Esophagus (tissue), 2 donors: ENCODE measurements around the gene SPSB4. TPM values are rescaled to one million over a fixed set of nuclear protein-coding genes. Genes with fewer than 3 reads are reported as not detected.
"Not testable (repeated sequence)": the region's sequence is repeated elsewhere in the genome, so short reads cannot be mapped to it uniquely, and the experiment has no call there.

Source experiments
- H3K27ac ChIP-seq, 2 donors: one replicate each; pipeline ENCODE4 v1.5.1; 2013; ENCODE audit warnings: low read depth in 2 of 2, mild to moderate bottlenecking in 2 of 2, inconsistent platforms in 1 of 2, low read length in 1 of 2, moderate library complexity in 1 of 2
- H3K27me3 ChIP-seq, 2 donors: one replicate each; pipeline ENCODE4 v1.6.1; 2013; ENCODE audit warnings: low read length in 2 of 2, control low read depth in 1 of 2, mild to moderate bottlenecking in 1 of 2; ENCODE audit not compliant: insufficient read depth in 2 of 2, control insufficient read depth in 1 of 2
- H3K36me3 ChIP-seq, 2 donors: one replicate each; pipeline ENCODE4 v1.6.1; 2013; ENCODE audit warnings: low read length in 1 of 2; ENCODE audit not compliant: control insufficient read depth in 2 of 2, insufficient read depth in 2 of 2
- H3K4me1 ChIP-seq, 2 donors: one replicate each; pipeline ENCODE4 v1.6.1; 2013; ENCODE audit warnings: low read length in 1 of 2; ENCODE audit not compliant: control insufficient read depth in 2 of 2, insufficient read depth in 2 of 2
- H3K4me3 ChIP-seq, 2 donors: one replicate each; pipeline ENCODE4 v1.5.1; 2013; ENCODE audit warnings: low read length in 2 of 2, mild to moderate bottlenecking in 2 of 2, low read depth in 1 of 2, moderate library complexity in 1 of 2
- H3K9me3 ChIP-seq, 2 donors: one replicate each; pipeline ENCODE4 v1.6.1; 2013; ENCODE audit warnings: mild to moderate bottlenecking in 2 of 2, low read depth in 1 of 2, low read length in 1 of 2, moderate library complexity in 1 of 2; ENCODE audit not compliant: control insufficient read depth in 2 of 2, insufficient read depth in 1 of 2
- WGBS, 2 donors: extraction: QIAGEN DNeasy Blood & Tissue Kit; methylation state at CpG; one replicate each; pipeline ENCODE4 v1.1.7; 2013; 5-methylcytosine and 5-hydroxymethylcytosine counted together
- polyA plus RNA-seq, 2 donors: library from polyadenylated mRNA; stranded (reverse); fragments of 200-250 nt; gene quantifications; one replicate each; pipeline ENCODE4 v1.2.3, GENCODE V29; 2013
- donor health status: healthy with polysubstance abuse.
- donor health status: Bipolar disorder and iron deficiency.

Gene SPSB4
- polyA plus RNA-seq, 2 donors: 0.04 TPM; not detected in 1

DNA sequence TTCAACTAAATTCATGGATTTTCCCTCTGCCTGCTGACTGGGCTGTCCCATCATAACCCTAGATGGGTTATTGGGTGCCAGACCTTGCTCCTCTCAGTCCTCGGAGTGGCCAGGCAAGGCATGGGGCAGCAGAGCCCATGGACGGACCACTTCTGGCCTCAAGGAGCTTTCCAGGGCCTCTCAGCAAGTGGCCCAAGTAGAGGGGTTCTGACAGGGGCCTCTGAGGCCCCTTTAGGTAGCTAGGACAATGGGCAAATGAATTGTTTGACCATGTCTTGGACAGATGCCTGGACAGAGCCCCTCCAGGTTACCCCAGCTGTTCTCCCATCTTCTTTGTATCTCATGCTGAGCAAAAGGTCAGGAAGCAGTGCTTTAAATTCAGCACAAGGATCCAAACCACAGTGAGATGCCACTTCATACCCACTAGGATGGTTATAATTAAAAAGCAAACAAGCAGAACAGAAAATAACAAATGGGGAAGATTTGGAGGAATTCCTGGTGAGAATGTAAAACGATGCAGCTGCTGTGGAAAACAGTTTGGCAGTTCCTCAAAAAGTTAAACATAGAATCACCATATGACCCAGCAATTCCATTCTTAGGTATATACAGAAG is 61.6 kb downstream of the SPSB4 start:
- Histone ChIP-seq H3K36me3 (no peaks in the 10 kb centered on the region), H3K27me3 (no peaks in the 10 kb centered on the region), H3K4me3 (no peak overlapping the region), H3K4me1 (peaks cover 0 to 2% of the 10 kb centered on the region in 2 donors), H3K27ac (no peak overlapping the region), H3K9me3 (no peaks in the 10 kb centered on the region)
- WGBS, 2 donors: 72 to 77% methylated on average over 3 of the region's 3 CpGs

GRCh38 chr3:141113680-141114079 is 62.5 kb downstream of the SPSB4 start:
- H3K27ac ChIP-seq, H3K27me3 ChIP-seq, H3K9me3 ChIP-seq, H3K4me3 ChIP-seq, H3K4me1 ChIP-seq, H3K36me3 ChIP-seq: not testable (repeated sequence)
- WGBS, 2 donors: 94% methylated on average over 6 of the region's 6 CpGs

- H3K9me3 ChIP-seq: no peaks in the 10 kb centered on the region
- no peaks in the 10 kb centered on the region for H3K36me3 ChIP-seq
- WGBS, 2 donors: 86 to 88% methylated on average over 10 of the region's 10 CpGs
- no peak overlapping the region for H3K4me3 ChIP-seq
- peaks cover 0 to 2% of the 10 kb centered on the region in 2 donors for H3K4me1 ChIP-seq
- no peaks in the 10 kb centered on the region for H3K27me3 ChIP-seq
- H3K27ac ChIP-seq: no peak overlapping the region
These were observed 63.1 kb downstream of the SPSB4 start for GRCh38 chr3:141114179-141114745.

DNA sequence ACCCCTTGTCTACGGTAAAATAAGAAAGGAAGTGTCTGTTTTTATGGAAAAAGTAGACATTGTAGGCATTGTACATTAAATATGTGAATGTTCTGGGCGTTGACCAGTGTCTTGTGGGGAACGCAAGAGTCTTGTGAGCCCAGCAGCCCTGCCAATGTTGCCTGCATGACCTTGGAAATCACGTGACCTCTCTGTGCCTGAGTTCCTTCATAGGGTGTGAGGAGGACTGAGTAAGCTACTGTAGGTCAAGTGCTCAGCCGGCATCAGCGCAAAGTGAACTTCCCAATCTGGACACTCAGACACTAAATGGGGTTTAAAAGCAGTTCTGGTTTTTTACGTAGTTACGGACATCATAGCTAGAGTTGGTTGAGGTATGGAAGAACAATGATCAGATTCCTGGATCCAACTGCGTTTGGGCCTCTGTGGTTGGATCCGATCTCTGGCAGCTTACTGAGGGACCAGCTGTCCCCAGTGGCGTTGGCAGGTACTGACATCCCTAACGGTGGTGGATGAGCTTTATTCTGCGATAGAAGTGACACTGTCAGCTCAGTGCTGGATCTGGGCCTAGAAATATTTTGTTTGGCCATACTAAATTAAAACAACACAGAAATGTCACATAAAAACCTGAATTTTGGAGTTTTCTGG is 63.8 kb downstream of the SPSB4 start:
- Histone ChIP-seq H3K36me3 (no peaks in the 10 kb centered on the region), H3K9me3 (no peaks in the 10 kb centered on the region), H3K4me3 (no peak overlapping the region), H3K27ac (peak overlapping the region in 1 of 2 donors; percentile 22), H3K4me1 (peaks cover 0 to 2% of the 10 kb centered on the region in 2 donors), H3K27me3 (no peaks in the 10 kb centered on the region)
- WGBS, 2 donors: 73 to 76% methylated on average over 13 of the region's 13 CpGs

DNA sequence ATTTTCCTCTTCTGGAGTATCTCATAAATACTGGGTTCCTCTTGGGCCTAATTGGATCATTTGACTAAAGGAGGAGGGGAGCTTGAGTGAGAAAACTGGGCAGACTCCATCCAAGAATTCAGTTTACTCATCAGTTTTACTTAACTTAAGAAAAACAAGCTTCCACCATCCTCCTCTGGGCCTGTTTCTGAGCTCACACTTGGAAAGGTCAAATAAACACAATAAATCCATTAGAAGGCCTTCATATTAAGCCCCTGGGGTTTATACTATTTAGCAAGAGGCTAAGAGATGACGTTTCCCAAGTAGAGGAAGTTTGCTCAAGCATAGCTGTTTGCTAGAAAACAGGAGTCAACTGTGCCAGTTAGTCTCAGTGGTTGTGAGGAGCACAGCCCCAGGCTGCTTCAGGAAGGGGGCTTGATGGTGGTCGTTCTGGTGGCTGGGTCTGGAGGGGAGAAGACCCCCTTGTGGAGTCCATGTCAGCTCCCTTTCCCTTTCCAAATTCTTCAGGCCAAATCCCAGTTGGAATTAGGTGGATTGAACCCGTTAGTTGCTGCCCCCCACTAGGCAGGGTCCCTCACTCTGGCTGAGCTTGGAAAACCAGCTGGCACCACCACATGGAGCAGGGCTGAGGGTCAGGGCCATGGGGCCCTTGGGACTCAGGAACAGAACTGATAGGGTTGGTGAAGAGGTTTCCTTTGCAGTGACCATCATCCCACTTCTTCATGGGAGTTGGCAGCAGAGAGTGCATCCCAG is 64.8 kb downstream of the SPSB4 start:
- Histone ChIP-seq H3K4me1 (peaks cover 0 to 2% of the 10 kb centered on the region in 2 donors), H3K4me3 (no peak overlapping the region), H3K9me3 (no peaks in the 10 kb centered on the region), H3K27me3 (no peaks in the 10 kb centered on the region), H3K36me3 (no peaks in the 10 kb centered on the region), H3K27ac (peak overlapping the region; percentile 27 to 43)
- 48 to 50% methylated on average over 3 of the region's 3 CpGs for WGBS, 2 donors

DNA sequence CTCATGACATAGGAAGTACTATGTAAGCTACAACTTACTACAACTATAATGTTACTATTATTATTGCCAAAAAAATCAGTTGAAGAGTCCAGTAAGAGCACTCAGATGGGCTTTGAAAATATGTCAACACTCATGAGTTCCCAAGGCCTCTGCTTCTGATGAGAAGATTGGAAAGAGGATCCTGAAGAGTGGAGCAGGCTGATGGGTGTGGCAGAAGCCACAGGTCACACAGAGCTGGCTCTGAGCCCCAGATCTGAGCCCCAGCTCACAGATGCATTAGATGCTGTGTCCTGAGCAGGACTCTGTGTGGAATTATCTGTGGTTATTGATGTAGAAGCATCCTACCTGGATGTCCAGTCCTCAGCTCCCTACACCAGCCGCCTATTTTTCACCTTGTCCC is 65.6 kb downstream of the SPSB4 start:
- H3K36me3 ChIP-seq: no peaks in the 10 kb centered on the region
- 100% methylated on average over 1 of the region's 1 CpG for WGBS, 2 donors
- no peak overlapping the region for H3K4me3 ChIP-seq
- no peaks in the 10 kb centered on the region for H3K9me3 ChIP-seq
- no peaks in the 10 kb centered on the region for H3K27me3 ChIP-seq
- peaks cover 0 to 2% of the 10 kb centered on the region in 2 donors for H3K4me1 ChIP-seq
- no peak overlapping the region for H3K27ac ChIP-seq

GRCh38 chr3:141117982-141118381 is 66.8 kb downstream of the SPSB4 start:
- not testable (repeated sequence) for H3K27me3 ChIP-seq, H3K9me3 ChIP-seq, H3K36me3 ChIP-seq, H3K27ac ChIP-seq, H3K4me1 ChIP-seq, H3K4me3 ChIP-seq
- 90 to 94% methylated on average over 1 of the region's 1 CpG for WGBS, 2 donors

- no peaks in the 10 kb centered on the region for H3K9me3 ChIP-seq
- no peak overlapping the region for H3K27ac ChIP-seq
- H3K36me3 ChIP-seq: no peaks in the 10 kb centered on the region
- WGBS, 2 donors: 72 to 74% methylated on average over 16 of the region's 16 CpGs
- no peaks in the 10 kb centered on the region for H3K4me1 ChIP-seq
- H3K27me3 ChIP-seq: no peaks in the 10 kb centered on the region
- H3K4me3 ChIP-seq: no peak overlapping the region
These were observed 71.4 kb downstream of the SPSB4 start for GRCh38 chr3:141122455-141123030.

GRCh38 chr3:141123677-141124410 is 72.7 kb downstream of the SPSB4 start:
- no peaks in the 10 kb centered on the region for H3K4me1 ChIP-seq
- WGBS, 2 donors: 73% methylated on average over 4 of the region's 4 CpGs

More at GRCh38 chr3:141123677-141124410, 72.7 kb downstream of the SPSB4 start:
- no peaks in the 10 kb centered on the region for H3K36me3 ChIP-seq
- no peaks in the 10 kb centered on the region for H3K27me3 ChIP-seq
- H3K9me3 ChIP-seq: peaks cover 0 to 2% of the 10 kb centered on the region in 2 donors
- H3K27ac ChIP-seq: no peak overlapping the region
- no peak overlapping the region for H3K4me3 ChIP-seq
